Gastrocnemius medialis (tissue), 4 donors: ENCODE data around the gene VTCN1. TPM values are rescaled to one million over a fixed set of nuclear protein-coding genes. Genes with fewer than 3 reads are reported as not detected.

Experiments
- ATAC-seq, 2 donors: fragments of 150-250 bp; one replicate each; pipeline ENCODE4 v1.9.1; 2016
- DNase-seq, 2 donors: peaks; one replicate each; pipeline ENCODE4 v3.0.0-alpha.2; 2019
- H3K27ac ChIP-seq, 4 donors: fragments of 200-600 bp; sonication (generic); 1 replicate in 1 of 4; 2 replicates in 3 of 4; pipeline ENCODE4 v1.5.1; 2016 to 2018; ENCODE audit warnings: mild to moderate bottlenecking in 2 of 4, moderate library complexity in 1 of 4
- H3K27me3 ChIP-seq, 3 donors: fragments of 200-600 bp; sonication (generic) in 2 of 3; 1 replicate in 1 of 3; 2 replicates in 2 of 3; pipeline versions ENCODE4 v1.5.1 to v1.6.0; 2016 to 2019; ENCODE audit warnings: mild to moderate bottlenecking in 1 of 3, moderate library complexity in 1 of 3
- H3K36me3 ChIP-seq, 2 donors: fragments of 200-600 bp; sonication (generic) in 1 of 2; one replicate each; pipeline ENCODE4 v1.5.1; 2017 to 2018
- H3K4me1 ChIP-seq, 2 donors: fragments of 200-600 bp; sonication (generic) in 1 of 2; one replicate each; pipeline ENCODE4 v1.5.1; 2016 to 2017; ENCODE audit warnings: mild to moderate bottlenecking in 2 of 2
- H3K4me3 ChIP-seq, 4 donors: fragments of 200-600 bp; sonication (generic) in 3 of 4; 1 replicate in 1 of 4; 2 replicates in 3 of 4; pipeline ENCODE4 v1.5.1; 2016 to 2019; ENCODE audit warnings: mild to moderate bottlenecking in 2 of 4
- H3K9me3 ChIP-seq, 3 donors: fragments of 200-600 bp; sonication (generic) in 2 of 3; 1 replicate in 1 of 3; 2 replicates in 2 of 3; pipeline ENCODE4 v1.5.1; 2016 to 2019
- POLR2A ChIP-seq, 2 donors: fragments of 450-650 bp; IDR thresholded peaks; one replicate each; pipeline ENCODE4 v1.6.1; 2017; ENCODE audit warnings: antibody characterized with exemption in 2 of 2, mild to moderate bottlenecking in 2 of 2, moderate library complexity in 2 of 2
- in situ Hi-C, 4 donors: fragments of 200-750 bp; cut with MboI; loops; one replicate each; pipeline versions ENCODE4 v1.15.0 to v1.8.0; 2017; ENCODE audit warnings: low sequenced_read_pairs in 4 of 4
- intact Hi-C: fragments of 100-400 bp; cut with DNase I; formaldehyde crosslinking; loops from one replicate; pipeline ENCODE4 v1.15.1; 2023; ENCODE audit warnings: low total_unique reads
- total RNA-seq, 4 donors: library from RNA; depleted of rRNA; stranded (reverse); fragments of >200 nt; gene quantifications; one replicate each; pipeline versions ENCODE4 v1.1.0 to v1.2.3, GENCODE V29; 2016
- TF ChIP-seq, protein P1 (sequence below), 5 experiments: fragments of 450-650 bp in 3 of 5; fragments of 200-600 bp in 2 of 5; sonication (generic) in 2 of 5; IDR thresholded peaks in 4 of 5; conservative IDR thresholded peaks in 1 of 5; 1 replicate in 4 of 5; 2 replicates in 1 of 5; pipeline ENCODE4 v1.5.1; 2016 to 2019; ENCODE audit warnings: antibody characterized with exemption in 5 of 5, mild to moderate bottlenecking in 3 of 5, moderate library complexity in 3 of 5

VTCN1 gene
- total RNA-seq, 4 donors from 2014 or later, result not detected

DNA sequence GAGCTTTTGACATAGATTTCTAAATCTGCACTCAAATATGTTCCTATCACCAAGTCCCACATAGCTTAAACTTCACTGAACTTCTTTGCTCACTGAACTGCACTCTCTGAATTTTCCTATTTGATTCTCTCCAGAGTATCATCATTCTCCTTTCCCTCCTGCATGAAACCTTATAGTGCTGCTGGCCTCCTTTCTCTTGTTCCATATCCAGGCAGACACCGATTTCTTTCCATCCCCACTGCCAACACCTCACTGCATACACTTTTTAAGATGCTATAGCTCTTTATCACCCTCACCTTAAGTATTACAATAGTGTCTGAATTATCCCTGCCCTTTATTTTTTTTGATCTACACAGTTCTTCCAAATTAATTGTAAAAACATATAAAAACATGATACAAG lies 86.1 kb downstream of the VTCN1 start:
- no peak for TF ChIP-seq POLR2A (IDR thresholded peaks at IDR 0.05)
- TF ChIP-seq, protein P1, sequence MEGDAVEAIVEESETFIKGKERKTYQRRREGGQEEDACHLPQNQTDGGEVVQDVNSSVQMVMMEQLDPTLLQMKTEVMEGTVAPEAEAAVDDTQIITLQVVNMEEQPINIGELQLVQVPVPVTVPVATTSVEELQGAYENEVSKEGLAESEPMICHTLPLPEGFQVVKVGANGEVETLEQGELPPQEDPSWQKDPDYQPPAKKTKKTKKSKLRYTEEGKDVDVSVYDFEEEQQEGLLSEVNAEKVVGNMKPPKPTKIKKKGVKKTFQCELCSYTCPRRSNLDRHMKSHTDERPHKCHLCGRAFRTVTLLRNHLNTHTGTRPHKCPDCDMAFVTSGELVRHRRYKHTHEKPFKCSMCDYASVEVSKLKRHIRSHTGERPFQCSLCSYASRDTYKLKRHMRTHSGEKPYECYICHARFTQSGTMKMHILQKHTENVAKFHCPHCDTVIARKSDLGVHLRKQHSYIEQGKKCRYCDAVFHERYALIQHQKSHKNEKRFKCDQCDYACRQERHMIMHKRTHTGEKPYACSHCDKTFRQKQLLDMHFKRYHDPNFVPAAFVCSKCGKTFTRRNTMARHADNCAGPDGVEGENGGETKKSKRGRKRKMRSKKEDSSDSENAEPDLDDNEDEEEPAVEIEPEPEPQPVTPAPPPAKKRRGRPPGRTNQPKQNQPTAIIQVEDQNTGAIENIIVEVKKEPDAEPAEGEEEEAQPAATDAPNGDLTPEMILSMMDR (IDR thresholded peaks at IDR 0.05 in 4 of 5, conservative IDR thresholded peaks at IDR 0.05 in 1 of 5), result no peak
- intact Hi-C loops, result loop anchor here (5.0 to 10.0 kb wide), 3 partner anchors 158 to 750 kb away; partner anchors contain the start of gene ATP1A1
- Histone ChIP-seq H3K4me1 (peaks cover 35 to 40% of the 10 kb centered on the region in 2 donors), H3K36me3 (no peaks in the 10 kb centered on the region), H3K4me3 (no peak overlapping the region), H3K27ac (peak overlapping the region; percentile 87 to 97 (median 92)), H3K27me3 (no peaks in the 10 kb centered on the region), H3K9me3 (no peaks in the 10 kb centered on the region)
- in situ Hi-C loops, result loop anchor here (5.0 kb wide), 2 partner anchors 47 to 52 kb away; no protein-coding TSS in a partner anchor
- no peak for DNase-seq
- ATAC-seq, result no peak

DNA sequence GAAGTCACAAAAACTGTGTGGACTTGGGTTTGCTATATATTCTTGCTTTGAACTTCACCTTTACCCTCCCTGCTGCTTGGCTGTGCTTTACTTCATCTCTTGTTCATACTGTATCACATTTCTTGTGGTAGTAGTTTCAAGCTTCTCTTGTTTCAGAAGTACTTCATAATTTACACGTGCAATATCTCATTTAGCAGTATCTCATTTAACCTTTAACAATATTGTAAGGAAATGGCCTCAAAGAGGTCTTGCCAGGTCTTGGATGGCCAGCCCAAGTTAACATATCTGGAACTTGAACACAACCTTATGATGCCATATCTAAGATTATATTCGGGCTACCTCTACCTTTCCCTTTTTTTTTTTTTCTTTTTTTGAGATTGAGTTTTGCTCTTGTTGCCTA lies 87.5 kb downstream of the VTCN1 start:
- intact Hi-C loops (loop anchor here (5.0 to 10.0 kb wide), 3 partner anchors 159 to 748 kb away; partner anchors contain the start of gene ATP1A1), in situ Hi-C loops (no loop called here)
- Histone ChIP-seq H3K27ac (peak overlapping the region; percentile 87 to 97 (median 92)), H3K27me3 (no peaks in the 10 kb centered on the region), H3K4me3 (no peak overlapping the region), H3K9me3 (no peaks in the 10 kb centered on the region), H3K4me1 (peaks cover 45 to 49% of the 10 kb centered on the region in 2 donors), H3K36me3 (no peaks in the 10 kb centered on the region)
- DNase-seq (no peak), ATAC-seq (no peak)
- no peak for TF ChIP-seq POLR2A (IDR thresholded peaks at IDR 0.05)
- TF ChIP-seq, protein P1 (IDR thresholded peaks at IDR 0.05 in 4 of 5, conservative IDR thresholded peaks at IDR 0.05 in 1 of 5), result no peak

GRCh38 chr1:117122330-117123025 lies 88.2 kb downstream of the VTCN1 start:
- TF ChIP-seq POLR2A (IDR thresholded peaks at IDR 0.05), result no peak
- TF ChIP-seq, protein P1 (IDR thresholded peaks at IDR 0.05 in 4 of 5, conservative IDR thresholded peaks at IDR 0.05 in 1 of 5), result no peak
- Histone ChIP-seq H3K9me3 (no peaks in the 10 kb centered on the region), H3K27ac (peak overlapping the region; percentile 87 to 97 (median 92)), H3K36me3 (no peaks in the 10 kb centered on the region), H3K4me3 (peak overlapping the region; percentile 60 to 85 (median 80)), H3K27me3 (no peaks in the 10 kb centered on the region), H3K4me1 (peaks cover 49 to 57% of the 10 kb centered on the region in 2 donors)
- intact Hi-C loops (loop anchor here (1.0 to 10.0 kb wide), 4 partner anchors 160 to 748 kb away; partner anchors contain the start of genes ATP1A1 and MAN1A2), in situ Hi-C loops (no loop called here)
- DNase-seq (peak in 1 of 2 donors; percentile 31), ATAC-seq (peak; percentile 10 to 23)

- Histone ChIP-seq H3K4me1 (peaks cover 57 to 64% of the 10 kb centered on the region in 2 donors), H3K27ac (peak within 1 kb of the TSS; percentile 87 to 97 (median 92)), H3K4me3 (peak within 1 kb of the TSS; percentile 60 to 85 (median 80)), H3K9me3 (no peaks in the 10 kb centered on the region), H3K36me3 (no peaks in the 10 kb centered on the region), H3K27me3 (no peaks in the 10 kb centered on the region)
- peak; percentile 69 to 79 for TF ChIP-seq POLR2A (IDR thresholded peaks at IDR 0.05)
- TF ChIP-seq, protein P1 (IDR thresholded peaks at IDR 0.05 in 4 of 5, conservative IDR thresholded peaks at IDR 0.05 in 1 of 5), result peak; percentile 59 to 82 (median 66)
- DNase-seq (peak; percentile 93 to 97), ATAC-seq (peak; percentile 84 to 90)
- intact Hi-C loops, result loop anchor here (1.0 to 10.0 kb wide), 5 partner anchors 27 to 747 kb away; partner anchors contain the start of genes ATP1A1 and MAN1A2
- in situ Hi-C loops, result no loop called here
These were observed 89.0 kb downstream of the VTCN1 start, which contains the start of gene TRIM45 for GRCh38 chr1:117121589-117122329. Gene TRIM45 (minus strand): TSS chr1:117121749. CDS start chr1:117121201, 548 bp downstream.
